KMS-11 (cell line): ENCODE measurements around the gene SHISA4.
"Not testable (repeated sequence)": the region's sequence is repeated elsewhere in the genome, so short reads cannot be mapped to it uniquely, and the experiment has no call there.

ENCODE experiments used
- H2AFZ ChIP-seq: fragments of 200-600 bp; sonication (generic); 2 replicates; pipeline ENCODE4 v1.6.1; 2016; ENCODE audit warnings: antibody characterized with exemption, mixed run types, low read depth
- H3K27ac ChIP-seq: fragments of 200-600 bp; sonication (generic); 2 replicates; pipeline ENCODE4 v1.6.1; 2016; ENCODE audit warnings: mild to moderate bottlenecking, mixed run types
- H3K27me3 ChIP-seq: fragments of 200-600 bp; sonication (generic); 2 replicates; pipeline ENCODE4 v1.6.1; 2017; ENCODE audit warnings: mild to moderate bottlenecking, low read depth, mixed run types, moderate library complexity; ENCODE audit not compliant: insufficient read depth
- H3K36me3 ChIP-seq: fragments of 200-600 bp; sonication (generic); 2 replicates; pipeline ENCODE4 v1.6.1; 2017; ENCODE audit warnings: mild to moderate bottlenecking, mixed run types; ENCODE audit not compliant: insufficient read depth
- H3K4me1 ChIP-seq: fragments of 200-600 bp; sonication (generic); 2 replicates; pipeline ENCODE4 v1.6.1; 2016; ENCODE audit warnings: mild to moderate bottlenecking, low read depth, mixed run types; ENCODE audit not compliant: poor library complexity, severe bottlenecking
- H3K4me2 ChIP-seq: fragments of 200-600 bp; sonication (generic); 2 replicates; pipeline ENCODE4 v1.7.0; 2016; ENCODE audit warnings: mild to moderate bottlenecking, mixed run types
- H3K4me3 ChIP-seq: fragments of 200-600 bp; sonication (generic); IDR thresholded peaks from 2 replicates; pipeline ENCODE4 v1.6.1; 2017; ENCODE audit warnings: low read depth, low read length, mixed read lengths; ENCODE audit not compliant: insufficient read depth
- H3K79me2 ChIP-seq: fragments of 200-600 bp; sonication (generic); 2 replicates; pipeline ENCODE4 v1.6.1; 2016; ENCODE audit warnings: low read depth, mixed run types; ENCODE audit not compliant: insufficient read depth
- H3K9ac ChIP-seq: fragments of 200-600 bp; sonication (generic); 2 replicates; pipeline ENCODE4 v1.6.1; 2016; ENCODE audit warnings: mild to moderate bottlenecking, mixed run types
- H4K20me1 ChIP-seq: fragments of 200-600 bp; sonication (generic); 2 replicates; pipeline ENCODE4 v1.6.1; 2016; ENCODE audit warnings: mild to moderate bottlenecking, mixed run types; ENCODE audit not compliant: insufficient read depth
- TF ChIP-seq, protein P1 (sequence below): fragments of 200-600 bp; sonication (generic); conservative IDR thresholded peaks from 2 replicates; pipeline ENCODE4 v1.6.1; 2017; ENCODE audit warnings: low read depth, mild to moderate bottlenecking, antibody characterized with exemption, low read length, moderate library complexity, mixed read lengths

Gene SHISA4

DNA sequence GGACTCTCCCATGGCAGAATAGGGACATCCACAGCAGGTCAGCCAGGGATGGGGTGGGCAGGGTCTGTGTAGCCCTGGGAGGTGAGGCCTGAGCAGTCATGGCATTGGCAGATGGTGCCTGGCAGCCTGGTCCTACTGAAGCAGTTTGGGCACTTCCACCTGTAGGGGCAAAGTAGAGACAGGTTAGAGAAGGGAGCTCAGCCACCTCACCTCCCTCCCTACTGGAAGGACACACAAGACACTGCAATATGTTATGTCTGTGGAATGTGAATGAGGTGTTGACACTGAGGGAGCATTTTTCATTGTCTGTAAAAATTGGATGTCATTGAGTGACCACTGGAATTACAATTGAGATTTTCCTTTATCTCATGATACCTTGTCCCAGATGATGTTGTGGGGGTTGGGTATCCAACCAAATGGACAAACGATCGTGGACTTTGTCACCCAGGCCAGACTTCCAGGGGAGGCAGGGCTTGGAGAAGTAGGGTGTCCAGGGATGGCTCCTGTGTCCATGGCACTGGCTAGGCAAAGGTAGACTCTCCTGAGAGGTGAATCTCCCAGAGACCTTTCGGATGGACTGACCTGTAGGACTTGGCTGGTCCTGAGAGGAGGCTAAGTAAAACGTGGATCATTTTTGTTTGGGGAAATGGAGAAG is 9.7 kb downstream of the SHISA4 start:
- Histone ChIP-seq H3K4me2 (no peak overlapping the region), H3K79me2 (no peaks in the 10 kb centered on the region), H4K20me1 (no peaks in the 10 kb centered on the region), H3K9ac (no peak overlapping the region), H3K4me1 (peaks cover 14% of the 10 kb centered on the region), H2AFZ (no peak overlapping the region), H3K27ac (no peak overlapping the region), H3K4me3 (no peak overlapping the region), H3K36me3 (no peaks in the 10 kb centered on the region), H3K27me3 (no peaks in the 10 kb centered on the region)
- TF ChIP-seq, protein P1, sequence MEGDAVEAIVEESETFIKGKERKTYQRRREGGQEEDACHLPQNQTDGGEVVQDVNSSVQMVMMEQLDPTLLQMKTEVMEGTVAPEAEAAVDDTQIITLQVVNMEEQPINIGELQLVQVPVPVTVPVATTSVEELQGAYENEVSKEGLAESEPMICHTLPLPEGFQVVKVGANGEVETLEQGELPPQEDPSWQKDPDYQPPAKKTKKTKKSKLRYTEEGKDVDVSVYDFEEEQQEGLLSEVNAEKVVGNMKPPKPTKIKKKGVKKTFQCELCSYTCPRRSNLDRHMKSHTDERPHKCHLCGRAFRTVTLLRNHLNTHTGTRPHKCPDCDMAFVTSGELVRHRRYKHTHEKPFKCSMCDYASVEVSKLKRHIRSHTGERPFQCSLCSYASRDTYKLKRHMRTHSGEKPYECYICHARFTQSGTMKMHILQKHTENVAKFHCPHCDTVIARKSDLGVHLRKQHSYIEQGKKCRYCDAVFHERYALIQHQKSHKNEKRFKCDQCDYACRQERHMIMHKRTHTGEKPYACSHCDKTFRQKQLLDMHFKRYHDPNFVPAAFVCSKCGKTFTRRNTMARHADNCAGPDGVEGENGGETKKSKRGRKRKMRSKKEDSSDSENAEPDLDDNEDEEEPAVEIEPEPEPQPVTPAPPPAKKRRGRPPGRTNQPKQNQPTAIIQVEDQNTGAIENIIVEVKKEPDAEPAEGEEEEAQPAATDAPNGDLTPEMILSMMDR, result no peak

DNA sequence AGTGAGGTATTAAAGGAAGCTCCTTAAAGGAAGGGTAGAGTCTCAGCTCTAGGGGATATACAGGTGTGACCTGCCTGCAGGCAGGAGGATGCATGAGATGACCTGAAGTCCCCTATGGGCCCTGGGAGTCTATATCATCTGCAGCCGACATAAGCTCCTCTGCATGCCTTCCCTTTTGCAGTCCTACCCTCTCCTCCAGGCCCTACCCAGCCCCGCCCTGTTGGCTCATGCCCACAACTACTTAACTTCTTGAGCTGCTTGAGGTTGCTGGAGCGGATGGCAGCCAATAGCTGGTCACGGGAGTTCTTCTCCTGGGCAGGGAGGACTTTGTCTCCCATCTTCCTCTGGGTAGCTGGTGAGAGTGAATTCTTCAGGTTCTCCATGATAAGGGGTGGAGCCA is 10.3 kb downstream of the SHISA4 start:
- H4K20me1 ChIP-seq, result no peaks in the 10 kb centered on the region
- no peak overlapping the region for H3K4me3 ChIP-seq
- TF ChIP-seq, protein P1, result no peak
- H3K4me2 ChIP-seq, result no peak overlapping the region
- no peak overlapping the region for H2AFZ ChIP-seq
- peaks cover 14% of the 10 kb centered on the region for H3K4me1 ChIP-seq
- H3K36me3 ChIP-seq, result no peaks in the 10 kb centered on the region
- H3K27ac ChIP-seq, result no peak overlapping the region
- H3K9ac ChIP-seq, result no peak overlapping the region
- no peaks in the 10 kb centered on the region for H3K27me3 ChIP-seq
- no peaks in the 10 kb centered on the region for H3K79me2 ChIP-seq

DNA sequence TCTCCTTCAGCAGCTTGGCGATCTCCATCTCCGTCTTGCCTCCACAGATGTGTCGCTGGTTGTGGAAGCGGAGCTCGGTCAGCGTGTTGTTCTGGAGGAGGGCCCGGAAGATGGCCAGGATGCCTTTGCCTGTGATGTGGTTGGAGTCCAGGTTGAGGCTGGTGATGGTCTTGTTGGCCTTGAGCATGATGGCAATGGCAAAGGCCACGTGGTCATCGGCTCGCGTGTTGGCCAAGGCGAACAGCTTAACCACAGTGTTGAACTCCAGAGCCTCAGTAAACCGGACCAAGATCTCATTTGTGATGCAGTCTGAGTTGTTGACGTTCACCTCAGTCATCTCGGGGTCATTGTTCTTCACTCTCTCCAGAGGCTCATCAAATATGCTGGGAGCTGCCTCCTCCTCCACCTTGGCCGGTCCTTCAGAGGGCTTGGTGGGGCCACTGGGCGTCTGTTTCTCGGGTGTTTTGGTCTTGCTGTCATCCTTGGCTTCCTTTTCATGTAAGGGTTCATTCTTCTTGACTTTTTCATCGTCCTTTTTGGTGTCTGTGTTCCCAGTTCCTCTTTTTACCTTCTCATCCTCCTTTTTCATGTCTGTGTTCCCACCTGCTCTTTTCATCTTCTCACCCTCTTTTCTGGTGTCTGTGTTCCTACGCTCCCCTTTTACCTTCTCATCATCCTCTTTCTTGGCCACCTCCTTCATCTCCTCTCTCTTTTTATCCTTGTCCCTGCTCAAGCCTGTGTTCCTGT is 11.2 kb downstream of the SHISA4 start:
- no peaks in the 10 kb centered on the region for H3K27me3 ChIP-seq
- H3K9ac ChIP-seq, result no peak overlapping the region
- H2AFZ ChIP-seq, result no peak overlapping the region
- peaks cover 14% of the 10 kb centered on the region for H3K4me1 ChIP-seq
- TF ChIP-seq, protein P1, result no peak
- no peaks in the 10 kb centered on the region for H3K36me3 ChIP-seq
- no peak overlapping the region for H3K4me2 ChIP-seq
- H3K79me2 ChIP-seq, result no peaks in the 10 kb centered on the region
- H3K27ac ChIP-seq, result no peak overlapping the region
- H3K4me3 ChIP-seq, result no peak overlapping the region
- H4K20me1 ChIP-seq, result no peaks in the 10 kb centered on the region

DNA sequence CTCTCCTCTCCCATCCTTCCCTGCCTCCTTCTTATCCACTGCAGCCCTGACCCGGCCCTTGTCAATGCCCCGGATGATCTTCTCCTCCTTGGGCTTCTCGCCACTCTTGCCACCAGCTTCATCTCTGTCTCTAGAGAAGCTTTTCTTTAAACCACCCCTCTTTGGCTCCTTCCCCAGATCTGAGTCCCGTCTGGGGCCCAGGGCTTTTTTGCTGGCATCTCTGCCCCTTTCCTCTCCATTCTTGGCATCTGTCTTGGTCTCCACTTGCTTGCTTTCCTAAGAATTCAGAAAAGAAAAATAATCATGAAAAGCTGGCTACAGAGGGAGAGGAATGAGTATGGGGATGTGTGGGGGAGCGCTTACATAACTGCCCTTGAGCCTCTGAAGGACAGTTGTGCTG is 11.8 kb downstream of the SHISA4 start:
- H4K20me1 ChIP-seq, result no peaks in the 10 kb centered on the region
- H3K4me1 ChIP-seq, result peaks cover 14% of the 10 kb centered on the region
- no peak overlapping the region for H3K4me2 ChIP-seq
- no peaks in the 10 kb centered on the region for H3K27me3 ChIP-seq
- H3K27ac ChIP-seq, result no peak overlapping the region
- H3K4me3 ChIP-seq, result no peak overlapping the region
- TF ChIP-seq, protein P1, result no peak
- no peak overlapping the region for H3K9ac ChIP-seq
- no peaks in the 10 kb centered on the region for H3K79me2 ChIP-seq
- H2AFZ ChIP-seq, result no peak overlapping the region
- H3K36me3 ChIP-seq, result no peaks in the 10 kb centered on the region

DNA sequence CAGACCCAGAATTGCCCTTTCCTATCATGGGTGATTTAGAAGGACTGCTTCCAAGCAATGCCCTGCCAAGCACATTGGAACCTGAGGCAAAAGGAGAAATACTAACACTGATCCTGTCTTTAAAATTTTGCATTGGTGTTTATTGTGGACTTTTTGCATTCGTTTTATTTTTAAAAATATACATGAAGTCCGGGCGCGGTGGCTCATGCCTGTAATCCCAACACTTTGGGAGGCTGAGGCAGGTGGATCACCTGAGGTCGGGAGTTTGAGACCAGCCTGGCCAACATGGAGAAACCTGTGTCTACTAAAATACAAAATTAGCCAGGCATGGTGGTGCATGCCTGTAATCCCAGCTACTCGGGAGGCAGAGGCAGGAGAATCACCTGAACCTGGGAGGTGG is 12.3 kb downstream of the SHISA4 start:
- not testable (repeated sequence) for H2AFZ ChIP-seq, H3K27me3 ChIP-seq, H3K79me2 ChIP-seq, H3K4me3 ChIP-seq, H4K20me1 ChIP-seq, H3K36me3 ChIP-seq, H3K4me2 ChIP-seq, H3K9ac ChIP-seq, H3K27ac ChIP-seq
- peaks cover 11% of the 10 kb centered on the region for H3K4me1 ChIP-seq
